ENCODE data around the gene GSTCD.

GSTCD gene

DNA sequence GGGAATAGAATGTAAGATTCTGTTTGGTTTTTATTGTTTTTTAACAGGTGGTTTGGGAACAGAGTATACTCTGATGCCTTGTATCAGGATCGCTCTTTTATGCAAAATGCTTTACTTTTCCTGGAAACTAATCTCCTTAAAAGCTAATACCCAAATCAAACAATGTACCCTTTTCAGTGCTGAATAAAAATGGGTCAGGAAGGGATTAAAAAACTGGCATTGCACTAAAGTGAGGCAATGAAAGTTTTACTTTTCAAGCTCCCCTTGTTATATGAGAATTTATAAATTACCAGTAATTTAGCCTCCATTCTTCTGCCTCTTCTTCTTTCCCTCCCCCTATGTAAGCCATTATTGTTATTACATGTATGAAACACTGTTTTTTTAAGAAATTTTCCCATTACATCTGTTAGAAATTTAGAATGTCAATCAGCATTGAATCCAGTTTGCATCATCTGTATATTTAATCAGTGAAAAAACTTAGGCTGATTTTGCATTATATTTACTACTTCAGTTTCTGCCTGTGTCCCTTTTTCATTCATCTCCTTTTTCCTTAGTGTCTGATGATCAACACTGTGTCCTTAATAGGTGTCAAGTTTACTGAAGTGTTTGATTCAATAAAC lies 97.0 kb downstream of the GSTCD start:
- Histone ChIP-seq H2BK15ac (ENCODE audit: low read depth, poor library complexity, severe bottlenecking) (no peak overlapping the region), H3K79me1 (replicated peaks; ENCODE audit: low read length, poor library complexity, severe bottlenecking) (peaks cover 2% of the 10 kb centered on the region), H3K9me3 (ENCODE audit: control insufficient read depth, low read length) (no peaks in the 10 kb centered on the region), H3K4ac (ENCODE audit: low read depth in 1 of 2, low read length in 2 of 2) (no peak overlapping the region), H3K23ac (ENCODE audit: low read length in 2 of 2) (no peak overlapping the region), H3K27ac (ENCODE audit: low read length, poor library complexity, severe bottlenecking) (no peak overlapping the region), H3K18ac (ENCODE audit: low read depth in 1 of 2, low read length in 2 of 2) (no peak overlapping the region), H3K36me3 (ENCODE audit: control insufficient read depth in 1 of 2, insufficient read depth in 2 of 2, low read depth in 1 of 2, low read length in 2 of 2) (no peaks in the 10 kb centered on the region), H4K91ac (ENCODE audit: low read length) (no peak overlapping the region), H3K27me3 (ENCODE audit: control insufficient read depth in 1 of 2, insufficient read depth in 1 of 2, low read length in 2 of 2) (no peaks in the 10 kb centered on the region), H2AFZ (ENCODE audit: low read depth, low read length) (no peak overlapping the region), H4K8ac (ENCODE audit: low read length) (no peak overlapping the region), H3K4me3 (ENCODE audit: insufficient read depth in 1 of 2, low read depth in 1 of 2, low read length in 2 of 2) (no peak overlapping the region), H3K9ac (ENCODE audit: low read length) (no peak overlapping the region), H2BK5ac (ENCODE audit: low read depth, low read length, poor library complexity, severe bottlenecking) (no peak overlapping the region), H3K4me2 (ENCODE audit: low read length, poor library complexity, severe bottlenecking) (no peak overlapping the region), H2BK12ac (ENCODE audit: low read length in 2 of 2) (no peak overlapping the region), H2BK120ac (ENCODE audit: low read depth, low read length) (no peak overlapping the region), H3K4me1 (ENCODE audit: control insufficient read depth, insufficient read depth, low read depth, low read length) (no peaks in the 10 kb centered on the region), H2AK5ac (ENCODE audit: low read length, severe bottlenecking) (no peak overlapping the region), H3K14ac (ENCODE audit: low read length in 2 of 2) (no peak overlapping the region)
- DNase-seq: no peak
- no CpG with 5 or more reads among the region's 1 CpG for WGBS

DNA sequence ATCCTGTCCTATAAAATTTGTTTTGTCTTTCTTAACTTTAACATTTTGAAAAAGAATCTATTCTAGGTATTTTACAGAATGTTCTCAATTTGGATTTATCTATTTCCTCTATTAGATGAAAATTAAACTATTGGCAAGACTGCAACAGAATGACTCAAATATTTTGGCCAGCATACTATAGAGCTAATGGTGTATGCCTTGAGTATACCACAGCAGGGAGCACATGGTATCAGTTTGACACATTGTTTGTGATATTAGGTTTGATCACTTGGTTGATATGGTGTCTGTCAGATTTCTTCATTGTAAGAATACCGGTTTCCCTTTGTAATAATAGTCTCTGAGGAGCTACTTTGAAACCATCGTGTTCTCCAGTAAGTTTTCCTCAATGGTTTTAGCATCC lies 98.9 kb downstream of the GSTCD start:
- no peak overlapping the region for H2BK5ac ChIP-seq (ENCODE audit: low read depth, low read length, poor library complexity, severe bottlenecking)
- no peak overlapping the region for H2AK5ac ChIP-seq (ENCODE audit: low read length, severe bottlenecking)
- no peaks in the 10 kb centered on the region for H3K36me3 ChIP-seq (ENCODE audit: control insufficient read depth in 1 of 2, insufficient read depth in 2 of 2, low read depth in 1 of 2, low read length in 2 of 2)
- no peak overlapping the region for H3K23ac ChIP-seq (ENCODE audit: low read length in 2 of 2)
- DNase-seq: no peak
- 97% methylated on average over 2 of the region's 2 CpGs for WGBS
- H2AFZ ChIP-seq (ENCODE audit: low read depth, low read length): no peak overlapping the region
- H3K4me1 ChIP-seq (ENCODE audit: control insufficient read depth, insufficient read depth, low read depth, low read length): no peaks in the 10 kb centered on the region
- no peak overlapping the region for H2BK15ac ChIP-seq (ENCODE audit: low read depth, poor library complexity, severe bottlenecking)
- H3K9me3 ChIP-seq (ENCODE audit: control insufficient read depth, low read length): no peaks in the 10 kb centered on the region
- H3K4me3 ChIP-seq (ENCODE audit: insufficient read depth in 1 of 2, low read depth in 1 of 2, low read length in 2 of 2): no peak overlapping the region
- no peak overlapping the region for H3K9ac ChIP-seq (ENCODE audit: low read length)
- no peak overlapping the region for H3K4ac ChIP-seq (ENCODE audit: low read depth in 1 of 2, low read length in 2 of 2)
- no peak overlapping the region for H3K27ac ChIP-seq (ENCODE audit: low read length, poor library complexity, severe bottlenecking)
- H4K91ac ChIP-seq (ENCODE audit: low read length): no peak overlapping the region
- no peak overlapping the region for H4K8ac ChIP-seq (ENCODE audit: low read length)
- no peak overlapping the region for H2BK12ac ChIP-seq (ENCODE audit: low read length in 2 of 2)
- no peak overlapping the region for H2BK120ac ChIP-seq (ENCODE audit: low read depth, low read length)
- no peak overlapping the region for H3K14ac ChIP-seq (ENCODE audit: low read length in 2 of 2)
- peaks cover 2% of the 10 kb centered on the region for H3K79me1 ChIP-seq (replicated peaks; ENCODE audit: low read length, poor library complexity, severe bottlenecking)
- H3K18ac ChIP-seq (ENCODE audit: low read depth in 1 of 2, low read length in 2 of 2): no peak overlapping the region
- H3K27me3 ChIP-seq (ENCODE audit: control insufficient read depth in 1 of 2, insufficient read depth in 1 of 2, low read length in 2 of 2): no peaks in the 10 kb centered on the region
- H3K4me2 ChIP-seq (ENCODE audit: low read length, poor library complexity, severe bottlenecking): no peak overlapping the region

- H2BK120ac ChIP-seq (ENCODE audit: low read depth, low read length): no peak overlapping the region
- H3K23ac ChIP-seq (ENCODE audit: low read length in 2 of 2): no peak overlapping the region
- H2BK15ac ChIP-seq (ENCODE audit: low read depth, poor library complexity, severe bottlenecking): no peak overlapping the region
- H3K18ac ChIP-seq (ENCODE audit: low read depth in 1 of 2, low read length in 2 of 2): no peak overlapping the region
- no peak overlapping the region for H3K4ac ChIP-seq (ENCODE audit: low read depth in 1 of 2, low read length in 2 of 2)
- H3K36me3 ChIP-seq (ENCODE audit: control insufficient read depth in 1 of 2, insufficient read depth in 2 of 2, low read depth in 1 of 2, low read length in 2 of 2): no peaks in the 10 kb centered on the region
- H3K4me1 ChIP-seq (ENCODE audit: control insufficient read depth, insufficient read depth, low read depth, low read length): no peaks in the 10 kb centered on the region
- no peak overlapping the region for H2BK5ac ChIP-seq (ENCODE audit: low read depth, low read length, poor library complexity, severe bottlenecking)
- H3K9me3 ChIP-seq (ENCODE audit: control insufficient read depth, low read length): no peaks in the 10 kb centered on the region
- no peak overlapping the region for H2BK12ac ChIP-seq (ENCODE audit: low read length in 2 of 2)
- H3K4me2 ChIP-seq (ENCODE audit: low read length, poor library complexity, severe bottlenecking): no peak overlapping the region
- no peak overlapping the region for H2AK5ac ChIP-seq (ENCODE audit: low read length, severe bottlenecking)
- DNase-seq: peak; percentile 17
- H2AFZ ChIP-seq (ENCODE audit: low read depth, low read length): no peak overlapping the region
- WGBS: 88% methylated on average over 2 of the region's 3 CpGs
- peaks cover 2% of the 10 kb centered on the region for H3K79me1 ChIP-seq (replicated peaks; ENCODE audit: low read length, poor library complexity, severe bottlenecking)
- H3K14ac ChIP-seq (ENCODE audit: low read length in 2 of 2): no peak overlapping the region
- H4K91ac ChIP-seq (ENCODE audit: low read length): no peak overlapping the region
- H3K9ac ChIP-seq (ENCODE audit: low read length): peak overlapping the region; percentile 46
- no peaks in the 10 kb centered on the region for H3K27me3 ChIP-seq (ENCODE audit: control insufficient read depth in 1 of 2, insufficient read depth in 1 of 2, low read length in 2 of 2)
- H3K4me3 ChIP-seq (ENCODE audit: insufficient read depth in 1 of 2, low read depth in 1 of 2, low read length in 2 of 2): no peak overlapping the region
- no peak overlapping the region for H4K8ac ChIP-seq (ENCODE audit: low read length)
- H3K27ac ChIP-seq (ENCODE audit: low read length, poor library complexity, severe bottlenecking): no peak overlapping the region
These were observed 99.6 kb downstream of the GSTCD start for GRCh38 chr4:105808030-105808749.

DNA sequence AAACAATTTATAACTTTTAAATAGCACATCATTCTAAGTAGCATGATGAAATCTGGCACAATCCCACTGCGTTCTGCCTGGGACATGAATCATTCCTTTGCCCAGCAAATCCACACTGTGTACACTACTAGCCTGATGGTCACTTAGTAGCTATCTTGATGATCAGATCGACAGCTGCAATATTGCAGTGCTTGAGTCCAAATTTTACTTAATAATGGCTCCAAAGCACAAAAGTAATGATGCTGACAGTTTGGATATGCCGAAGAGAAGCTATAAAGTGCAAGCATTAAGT lies 100.1 kb downstream of the GSTCD start:
- no peak overlapping the region for H3K18ac ChIP-seq (ENCODE audit: low read depth in 1 of 2, low read length in 2 of 2)
- no peaks in the 10 kb centered on the region for H3K27me3 ChIP-seq (ENCODE audit: control insufficient read depth in 1 of 2, insufficient read depth in 1 of 2, low read length in 2 of 2)
- H3K23ac ChIP-seq (ENCODE audit: low read length in 2 of 2): no peak overlapping the region

More for the DNA sequence above, 100.1 kb downstream of the GSTCD start:
- peak; percentile 76 for DNase-seq
- H3K4ac ChIP-seq (ENCODE audit: low read depth in 1 of 2, low read length in 2 of 2): no peak overlapping the region
- no peak overlapping the region for H3K27ac ChIP-seq (ENCODE audit: low read length, poor library complexity, severe bottlenecking)
- no peak overlapping the region for H3K4me2 ChIP-seq (ENCODE audit: low read length, poor library complexity, severe bottlenecking)
- H3K4me3 ChIP-seq (ENCODE audit: insufficient read depth in 1 of 2, low read depth in 1 of 2, low read length in 2 of 2): no peak overlapping the region
- H2BK5ac ChIP-seq (ENCODE audit: low read depth, low read length, poor library complexity, severe bottlenecking): no peak overlapping the region
- H3K9me3 ChIP-seq (ENCODE audit: control insufficient read depth, low read length): no peaks in the 10 kb centered on the region
- H3K14ac ChIP-seq (ENCODE audit: low read length in 2 of 2): no peak overlapping the region
- no peak overlapping the region for H2AK5ac ChIP-seq (ENCODE audit: low read length, severe bottlenecking)
- H2BK120ac ChIP-seq (ENCODE audit: low read depth, low read length): no peak overlapping the region
- H3K9ac ChIP-seq (ENCODE audit: low read length): peak overlapping the region; percentile 46
- H2AFZ ChIP-seq (ENCODE audit: low read depth, low read length): no peak overlapping the region
- H2BK15ac ChIP-seq (ENCODE audit: low read depth, poor library complexity, severe bottlenecking): no peak overlapping the region
- H2BK12ac ChIP-seq (ENCODE audit: low read length in 2 of 2): no peak overlapping the region
- peaks cover 2% of the 10 kb centered on the region for H3K79me1 ChIP-seq (replicated peaks; ENCODE audit: low read length, poor library complexity, severe bottlenecking)
- 74% methylated on average over 3 of the region's 3 CpGs for WGBS
- H4K8ac ChIP-seq (ENCODE audit: low read length): no peak overlapping the region
- no peaks in the 10 kb centered on the region for H3K36me3 ChIP-seq (ENCODE audit: control insufficient read depth in 1 of 2, insufficient read depth in 2 of 2, low read depth in 1 of 2, low read length in 2 of 2)
- H3K4me1 ChIP-seq (ENCODE audit: control insufficient read depth, insufficient read depth, low read depth, low read length): no peaks in the 10 kb centered on the region
- H4K91ac ChIP-seq (ENCODE audit: low read length): no peak overlapping the region

Measured in mesenchymal stem cell (in vitro differentiated cells and primary cell).